ENCODE results near the gene CIAO3. TPM values are rescaled to one million over a fixed set of nuclear protein-coding genes. Genes with fewer than 3 reads are reported as not detected.
A peak's percentile ranks its signal among the peaks of the same experiment; 100 is the strongest.
"Not testable (repeated sequence)": the region's sequence is repeated elsewhere in the genome, so short reads cannot be mapped to it uniquely, and the experiment has no call there.

Gene CIAO3
- polyA plus RNA-seq, 1 donor, result 26.7 TPM

- no peak for DNase-seq
These were observed 16.4 kb downstream of the CIAO3 start for GRCh38 chr16:724188-725040.

- no peak for DNase-seq
These were observed 17.1 kb downstream of the CIAO3 start for GRCh38 chr16:723695-724094.

- no peak for DNase-seq
These were observed 17.8 kb downstream of the CIAO3 start for GRCh38 chr16:722835-723633.

DNA sequence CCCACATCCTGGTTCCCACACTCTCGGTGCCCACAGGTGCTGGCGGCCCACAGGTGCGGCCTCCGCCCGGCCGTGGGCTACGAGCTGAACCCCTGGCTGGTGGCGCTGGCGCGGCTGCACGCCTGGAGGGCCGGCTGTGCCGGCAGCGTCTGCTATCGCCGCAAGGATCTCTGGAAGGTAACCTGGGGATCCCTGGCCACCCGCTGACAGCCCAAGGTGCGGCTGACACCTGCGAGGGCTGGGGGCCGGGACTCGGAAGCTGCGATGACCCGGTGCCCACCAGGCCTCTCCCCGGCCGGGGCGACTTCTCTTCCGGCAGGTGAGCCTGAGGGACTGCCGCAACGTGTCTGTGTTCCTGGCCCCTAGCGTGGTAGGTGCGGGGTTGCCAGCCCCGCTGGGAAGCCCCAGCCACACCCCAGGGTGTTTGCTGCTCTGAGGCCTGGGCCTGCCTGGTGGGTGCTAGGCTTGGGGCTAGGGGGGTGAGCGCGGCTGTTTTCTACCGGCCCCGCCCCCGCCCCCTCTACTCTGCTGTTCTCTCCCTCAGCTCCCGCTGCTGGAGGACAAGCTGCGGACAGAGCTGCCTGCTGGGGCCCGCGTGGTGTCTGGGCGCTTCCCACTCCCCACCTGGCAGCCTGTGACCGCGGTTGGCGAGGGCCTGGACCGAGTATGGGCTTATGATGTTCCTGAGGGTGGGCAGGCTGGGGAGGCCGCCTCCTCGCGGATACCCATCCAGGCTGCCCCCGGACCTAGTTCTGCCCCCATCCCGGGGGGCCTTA, 18.8 kb downstream of the CIAO3 start:
- no peak for DNase-seq

GRCh38 chr16:720990-721764, 19.6 kb downstream of the CIAO3 start, which contains the start of gene ANTKMT:
ANTKMT (plus strand) TSS chr16:721146; CDS start chr16:721275, 129 bp downstream.
- peak; percentile 72 for DNase-seq

DNA sequence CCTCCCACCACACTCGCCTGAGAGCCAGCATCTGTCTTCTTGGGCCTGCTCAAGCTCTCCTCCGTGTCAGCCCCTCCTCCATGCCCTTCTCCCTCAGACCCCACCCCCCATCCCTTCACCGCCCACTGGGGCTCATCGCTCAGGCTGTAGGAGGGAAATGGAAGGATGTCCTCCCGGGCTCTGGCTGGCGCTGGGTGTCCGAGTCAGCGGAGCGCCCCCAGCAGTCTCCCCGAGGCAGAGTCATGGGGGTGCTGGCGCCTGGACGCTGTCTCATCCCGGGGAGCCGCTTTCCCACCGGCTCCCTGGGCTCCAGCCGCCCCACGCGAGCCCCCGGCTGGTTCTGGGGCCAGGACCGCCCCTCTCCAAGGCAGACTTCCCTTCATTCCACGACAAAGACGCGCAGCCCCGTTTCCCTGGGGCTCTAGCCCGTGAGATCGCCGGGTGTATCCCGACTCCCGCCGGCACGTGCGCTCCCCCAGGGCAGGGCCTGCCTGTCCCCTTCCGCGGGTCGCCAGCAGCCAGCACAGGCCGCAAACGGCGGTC, 20.3 kb downstream of the CIAO3 start:
- DNase-seq, result peak; percentile 61

DNA sequence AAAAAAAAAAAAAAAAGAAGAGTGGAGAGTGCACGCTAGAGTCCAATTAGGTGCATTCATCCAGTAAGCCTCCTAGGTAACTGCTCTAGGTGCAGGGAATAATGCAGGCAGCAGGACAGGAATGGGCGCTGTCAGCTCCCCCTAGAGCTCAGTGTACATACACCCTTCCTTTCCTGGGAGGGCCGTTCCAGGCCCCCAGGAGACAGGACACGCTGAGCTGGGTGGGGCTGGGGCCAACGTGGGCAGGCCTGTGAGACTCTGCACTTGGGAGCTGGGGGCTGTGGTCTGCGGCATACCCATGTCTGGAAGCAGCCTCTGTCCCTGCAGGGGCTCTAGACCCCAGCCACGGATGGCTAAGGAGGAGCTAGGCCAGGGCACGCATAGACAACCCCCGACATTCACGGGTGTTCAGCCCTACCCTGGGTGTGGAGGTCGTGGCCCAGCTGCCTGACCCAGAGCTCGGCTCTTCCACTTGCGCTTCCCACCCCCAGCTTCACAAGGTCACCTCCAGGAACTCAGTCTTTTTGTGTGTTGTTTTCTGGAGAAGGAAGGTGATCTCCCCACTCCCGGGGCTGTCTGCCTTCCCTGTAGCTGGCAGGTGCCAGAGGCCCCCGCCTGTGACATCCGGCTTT, 20.9 kb downstream of the CIAO3 start:
- DNase-seq, result no peak

- no peak for DNase-seq
These were observed 21.9 kb downstream of the CIAO3 start for GRCh38 chr16:718922-719321.

- no peak for DNase-seq
These were observed 22.4 kb downstream of the CIAO3 start for GRCh38 chr16:718389-718788.

- no peak for DNase-seq
These were observed 23.1 kb downstream of the CIAO3 start for GRCh38 chr16:717450-718245.

DNA sequence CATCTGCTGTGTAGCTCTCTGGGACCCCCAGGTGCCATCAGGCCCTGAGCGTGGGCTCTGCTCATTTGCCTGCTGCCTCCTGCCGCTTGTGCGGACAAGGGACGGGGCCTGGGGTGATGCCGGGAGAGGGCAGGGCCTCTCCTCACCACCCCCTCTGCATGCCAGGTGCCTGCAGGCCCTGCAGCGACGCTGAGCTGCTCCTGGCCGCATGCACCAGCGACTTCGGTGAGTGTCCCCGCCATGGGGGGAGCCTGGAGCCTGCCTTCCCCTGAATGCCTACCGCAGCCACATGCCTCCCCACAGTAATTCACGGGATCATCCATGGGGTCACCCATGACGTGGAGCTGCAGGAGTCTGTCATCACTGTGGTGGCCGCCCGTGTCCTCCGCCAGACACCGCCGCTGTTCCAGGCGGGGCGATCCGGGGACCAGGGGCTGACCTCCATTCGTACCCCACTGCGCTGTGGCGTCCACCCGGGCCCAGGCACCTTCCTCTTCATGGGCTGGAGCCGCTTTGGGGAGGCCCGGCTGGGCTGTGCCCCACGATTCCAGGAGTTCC, 23.9 kb downstream of the CIAO3 start:
- DNase-seq, result no peak

DNA sequence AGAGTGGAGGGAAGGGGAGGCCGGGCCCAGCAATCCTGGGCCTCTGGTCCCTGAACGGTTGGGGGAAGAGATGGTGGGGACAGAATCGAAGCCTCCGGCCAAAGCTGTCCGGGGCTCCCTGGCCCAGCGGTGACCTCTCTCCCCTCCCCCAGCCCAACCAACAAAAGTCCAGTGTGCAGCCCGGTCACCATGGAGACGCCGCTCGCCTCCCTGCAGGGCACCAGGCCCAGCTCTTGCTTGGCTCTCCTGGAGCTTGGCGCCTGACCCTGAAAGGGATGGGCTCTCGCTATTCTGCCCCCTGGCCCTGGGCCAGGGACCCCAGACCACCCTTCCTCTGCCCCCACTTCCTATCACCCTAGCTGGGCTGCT, 24.6 kb downstream of the CIAO3 start:
- DNase-seq, result no peak

DNA sequence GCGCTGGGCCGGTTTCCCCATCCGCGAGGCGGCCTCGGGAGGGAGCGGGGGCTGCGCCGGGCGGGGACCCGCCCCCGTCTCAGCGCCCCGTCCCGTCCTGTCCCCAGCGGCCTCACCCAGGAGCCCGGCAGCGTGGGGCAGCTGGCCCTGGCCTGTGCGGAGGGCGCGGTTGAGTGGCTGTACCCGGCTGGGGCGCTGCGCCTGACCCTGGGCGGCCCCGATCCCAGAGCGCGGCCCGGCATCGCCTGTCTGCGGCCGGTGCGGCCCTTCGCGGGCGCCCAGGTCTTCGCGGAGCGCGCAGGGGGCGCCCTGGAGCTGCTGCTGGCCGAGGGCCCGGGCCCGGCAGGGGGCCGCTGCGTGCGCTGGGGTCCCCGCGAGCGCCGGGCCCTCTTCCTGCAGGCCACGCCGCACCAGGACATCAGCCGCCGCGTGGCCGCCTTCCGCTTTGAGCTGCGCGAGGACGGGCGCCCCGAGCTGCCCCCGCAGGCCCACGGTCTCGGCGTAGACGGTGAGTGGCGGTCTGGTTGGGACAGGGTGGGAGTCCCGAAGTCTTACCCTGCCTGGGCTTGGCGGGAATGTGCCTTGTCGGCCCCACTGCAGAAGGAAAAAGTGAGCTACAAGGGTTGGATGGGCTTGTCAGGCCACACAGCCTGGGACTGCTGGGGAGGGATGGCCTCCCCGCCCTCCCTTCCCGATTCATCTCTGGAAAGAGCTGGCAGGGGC, 25.2 kb downstream of the CIAO3 start:
- no peak for DNase-seq

DNA sequence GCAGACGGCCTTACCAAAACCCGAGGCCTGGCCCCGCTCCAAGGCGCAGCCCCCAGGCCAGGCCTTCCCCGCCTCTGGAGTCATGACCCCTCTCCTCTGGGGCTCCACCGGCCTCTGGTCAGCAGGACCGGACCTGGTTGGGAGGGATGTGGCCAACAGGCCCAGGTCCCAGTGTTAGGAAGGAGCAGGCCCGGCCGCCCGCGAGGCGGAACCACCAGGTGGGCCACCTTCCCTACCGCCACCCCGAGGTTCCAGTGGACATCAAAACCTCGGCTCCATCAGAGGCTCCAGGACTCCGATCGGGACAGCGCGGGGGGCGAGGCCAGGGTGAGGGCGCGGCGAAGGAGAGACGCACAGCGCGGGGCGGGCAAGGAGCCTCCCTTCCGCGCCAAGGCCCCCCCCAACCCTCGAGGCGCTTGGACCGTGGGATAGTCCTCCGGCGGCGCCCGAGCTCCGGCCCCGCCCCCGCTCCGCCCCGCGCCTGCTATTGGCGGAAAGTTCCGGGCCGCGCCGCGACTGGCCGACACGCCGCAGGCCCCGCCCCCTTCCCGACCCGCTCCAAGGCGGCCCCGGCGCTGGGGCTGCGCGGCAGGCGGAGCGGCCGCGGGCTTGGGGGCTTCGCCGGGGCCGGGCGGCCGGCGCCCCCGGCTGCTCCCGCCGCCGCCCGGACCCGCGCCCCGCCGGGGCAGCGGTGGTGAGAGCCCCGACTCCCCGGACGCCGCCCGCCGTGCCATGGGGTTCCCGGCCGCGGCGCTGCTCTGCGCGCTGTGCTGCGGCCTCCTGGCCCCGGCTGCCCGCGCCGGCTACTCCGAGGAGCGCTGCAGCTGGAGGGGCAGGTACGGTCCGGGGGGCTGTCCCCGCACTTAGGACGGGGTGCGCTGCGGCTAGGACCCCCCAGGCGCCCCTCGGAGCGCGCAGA, 26.0 kb downstream of the CIAO3 start, which contains the start of gene METRN:
METRN (plus strand) TSS at position 561 of the 919 bp plus-strand sequence; CDS start at position 733, 172 bp downstream.
- no peak for DNase-seq

- no peak for DNase-seq
These were observed 26.7 kb downstream of the CIAO3 start for GRCh38 chr16:714079-714478.

DNA sequence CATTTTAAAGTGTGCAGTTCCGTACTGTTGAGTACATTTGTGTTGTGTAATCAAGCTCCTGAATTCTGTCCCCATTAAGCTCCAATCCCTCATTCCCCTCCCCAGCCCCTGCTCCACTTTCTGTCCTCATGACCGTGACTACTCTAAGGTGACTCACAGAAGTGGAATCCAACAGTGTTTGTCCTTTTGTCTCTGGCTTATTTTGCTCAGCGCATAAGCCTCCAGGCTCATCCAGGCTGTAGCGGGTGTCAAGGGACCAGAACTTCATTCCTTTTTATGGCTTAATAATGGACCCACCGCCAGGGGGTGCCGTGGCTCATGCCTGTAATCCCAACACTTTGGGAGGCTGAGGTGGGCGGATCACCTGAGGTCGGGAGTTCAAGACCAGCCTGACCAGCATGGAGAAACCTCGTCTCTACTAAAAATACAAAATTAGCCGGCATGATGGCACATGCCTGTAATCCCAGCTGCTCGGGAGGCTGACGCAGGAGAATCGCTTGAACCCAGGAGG, 28.0 kb downstream of the CIAO3 start:
- not testable (repeated sequence) for DNase-seq

- no peak for DNase-seq
These were observed 29.1 kb downstream of the CIAO3 start for GRCh38 chr16:711548-712320.

All from left kidney (tissue), 2 donors.